HG03045 (cell line): Measurements from ENCODE around the gene FXYD6.

ENCODE experiments used
- ATAC-seq: cut with Tn5 transposase; IDR thresholded peaks from one replicate; pipeline ENCODE4 v1.9.1; 2021; ENCODE audit warnings: mild to moderate bottlenecking, moderate library complexity; ENCODE audit not compliant: unreplicated experiment

The FXYD6 gene

DNA sequence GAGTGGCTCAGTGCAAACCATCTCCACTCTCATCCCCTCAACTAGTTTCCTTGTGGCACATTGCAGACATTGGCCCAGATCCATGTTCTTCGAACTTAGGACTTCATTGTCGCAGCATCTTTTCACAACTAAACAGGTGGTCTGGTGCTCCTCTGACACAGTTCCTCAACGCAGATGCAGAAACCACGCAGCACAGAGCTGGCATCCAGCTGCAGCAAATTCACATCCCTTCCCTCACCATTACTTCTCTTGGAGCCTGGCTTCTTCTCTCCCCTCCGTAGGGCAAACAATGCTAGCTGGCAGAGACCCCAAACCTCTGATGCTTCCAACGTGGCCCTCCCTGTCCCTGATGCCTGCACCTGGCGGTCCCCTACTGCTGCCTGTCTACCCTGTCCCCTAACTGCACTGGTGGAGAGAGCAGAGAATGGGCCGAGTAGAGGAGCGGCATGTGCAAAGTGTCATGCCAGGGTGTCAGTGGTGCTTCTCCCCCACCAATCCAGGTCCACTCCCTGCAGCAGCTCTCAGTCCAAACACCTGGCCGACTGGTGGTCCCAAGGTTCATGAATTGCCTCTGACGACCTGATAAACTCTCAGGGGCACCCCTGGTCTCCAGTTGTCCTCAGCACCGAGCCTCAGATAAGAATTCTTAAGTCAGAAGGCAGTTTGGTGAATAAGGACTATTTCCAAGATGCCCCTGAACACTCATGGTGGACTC lies 34.6 kb upstream of the FXYD6 start:
- no peak for ATAC-seq

DNA sequence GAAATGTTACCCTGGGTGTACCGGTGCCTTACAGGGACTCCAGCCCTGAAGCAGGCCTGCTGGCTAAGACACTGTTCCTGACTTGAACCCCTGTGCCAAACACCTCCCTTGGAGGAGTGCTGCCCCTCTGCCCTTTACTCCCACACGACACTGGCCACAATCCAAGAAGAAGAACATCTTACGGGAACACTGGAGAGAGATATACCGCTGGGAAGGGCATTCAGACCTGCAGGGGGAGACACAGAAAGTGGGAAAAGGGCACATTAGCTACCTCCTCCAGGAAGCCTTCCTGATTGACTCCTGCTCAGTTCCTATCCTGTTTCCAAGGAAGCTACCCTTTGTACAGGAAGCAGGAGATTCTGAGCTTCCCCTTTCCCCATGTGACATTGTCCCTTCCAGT lies 34.1 kb upstream of the FXYD6 start:
- ATAC-seq: no peak

DNA sequence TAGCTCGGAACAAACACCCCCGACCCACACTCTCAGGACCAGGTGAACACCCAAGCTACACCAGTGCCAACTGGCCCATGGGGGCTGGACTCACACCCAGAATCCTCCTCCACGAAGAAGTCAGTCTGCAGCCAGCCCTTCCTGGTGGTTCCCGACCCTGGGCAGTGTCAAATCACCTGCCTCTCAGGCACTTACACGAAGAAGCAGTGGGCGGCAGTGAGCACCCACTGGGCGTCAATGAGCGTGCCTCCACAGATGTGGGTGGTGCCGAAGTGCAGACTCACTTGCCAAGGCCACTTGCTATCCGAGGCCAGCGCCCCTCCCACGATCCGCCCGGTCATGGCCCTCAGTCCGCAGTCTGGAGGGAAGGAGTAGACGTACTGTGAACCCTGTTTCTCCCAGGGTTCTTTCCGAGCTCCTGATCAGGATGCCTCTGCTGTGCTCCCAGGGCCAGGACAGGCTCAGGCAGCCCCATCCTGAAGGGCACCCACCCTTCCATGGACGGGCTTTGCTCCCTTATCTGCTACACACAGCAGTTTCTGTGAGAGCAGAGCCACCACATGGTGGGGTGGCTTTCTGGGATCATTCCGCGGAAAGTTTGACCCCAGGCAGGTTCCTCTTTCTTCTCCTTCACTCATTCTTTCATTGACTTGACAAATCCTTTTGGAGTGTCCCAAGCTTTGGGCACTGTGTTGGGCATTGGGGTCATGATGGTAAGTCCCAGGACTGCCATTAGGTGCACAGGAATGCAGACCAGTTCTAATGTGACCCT lies 33.3 kb upstream of the FXYD6 start:
- no peak for ATAC-seq

DNA sequence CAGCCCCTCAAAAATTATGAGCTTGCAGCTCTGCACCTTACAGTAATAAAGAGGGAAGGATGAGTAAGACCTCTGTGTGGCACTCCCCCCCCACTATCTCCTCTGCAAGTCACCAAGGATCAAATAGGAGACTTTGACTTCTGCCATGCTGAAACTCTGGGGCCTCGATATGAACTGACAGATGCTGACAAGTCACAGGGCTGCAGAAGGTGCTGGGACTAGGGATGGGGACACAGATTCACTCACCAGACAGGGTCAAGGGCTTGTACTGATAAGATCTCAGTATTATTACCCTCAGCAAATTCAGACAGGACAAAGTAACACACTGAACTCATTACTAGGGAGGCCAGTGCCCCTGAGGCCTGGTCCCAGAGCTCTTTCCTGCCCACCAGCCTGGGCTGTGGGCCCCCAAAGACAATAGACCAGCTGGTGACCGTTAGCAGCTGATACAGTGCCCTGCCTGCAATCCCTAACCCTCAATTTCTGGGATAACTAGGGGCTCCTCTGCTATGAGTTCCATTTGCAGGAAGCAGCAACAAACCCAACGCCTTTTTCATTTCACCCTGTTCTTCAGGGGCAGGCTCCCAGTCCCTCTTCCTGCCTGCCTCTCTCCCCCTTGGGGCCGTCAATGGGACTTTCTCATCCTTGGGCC lies 32.6 kb upstream of the FXYD6 start:
- ATAC-seq: no peak

DNA sequence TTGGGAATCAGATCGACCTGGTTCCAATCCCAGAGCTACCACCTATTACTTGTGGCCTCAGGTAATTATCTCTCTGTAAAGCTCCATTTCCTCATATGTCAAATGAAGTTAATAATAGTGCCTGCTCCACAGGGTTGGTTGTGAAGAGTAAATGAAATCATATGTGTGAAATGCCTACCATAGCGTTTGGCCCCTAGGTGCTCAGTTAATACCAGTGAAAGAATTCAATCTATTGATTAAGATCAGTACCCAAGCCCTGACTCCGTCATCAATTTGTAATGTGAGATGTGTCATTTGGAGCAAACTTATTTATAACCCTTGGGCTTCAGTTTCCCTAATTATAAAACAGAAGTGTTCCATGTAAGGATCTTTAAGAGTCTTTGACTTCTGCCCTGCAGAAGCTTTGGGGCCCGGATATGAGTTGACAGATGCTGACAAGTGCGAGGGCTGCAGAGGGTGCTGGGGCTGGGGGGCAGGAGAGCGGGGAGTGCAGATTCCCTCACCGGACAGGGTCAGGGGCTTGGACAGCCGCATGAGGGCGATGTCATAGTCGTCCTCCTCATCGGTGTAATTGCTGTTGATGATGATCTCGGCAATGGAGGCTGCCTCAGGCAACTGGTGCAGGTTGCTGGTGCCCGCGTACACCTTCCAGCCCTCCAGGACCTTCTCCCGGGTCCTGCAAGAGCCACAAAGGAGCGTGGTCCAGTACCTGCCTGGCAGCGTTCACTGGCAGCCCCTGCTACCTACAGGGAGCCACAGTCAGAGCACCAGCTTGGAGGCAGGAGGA lies 31.8 kb upstream of the FXYD6 start:
- ATAC-seq: no peak

DNA sequence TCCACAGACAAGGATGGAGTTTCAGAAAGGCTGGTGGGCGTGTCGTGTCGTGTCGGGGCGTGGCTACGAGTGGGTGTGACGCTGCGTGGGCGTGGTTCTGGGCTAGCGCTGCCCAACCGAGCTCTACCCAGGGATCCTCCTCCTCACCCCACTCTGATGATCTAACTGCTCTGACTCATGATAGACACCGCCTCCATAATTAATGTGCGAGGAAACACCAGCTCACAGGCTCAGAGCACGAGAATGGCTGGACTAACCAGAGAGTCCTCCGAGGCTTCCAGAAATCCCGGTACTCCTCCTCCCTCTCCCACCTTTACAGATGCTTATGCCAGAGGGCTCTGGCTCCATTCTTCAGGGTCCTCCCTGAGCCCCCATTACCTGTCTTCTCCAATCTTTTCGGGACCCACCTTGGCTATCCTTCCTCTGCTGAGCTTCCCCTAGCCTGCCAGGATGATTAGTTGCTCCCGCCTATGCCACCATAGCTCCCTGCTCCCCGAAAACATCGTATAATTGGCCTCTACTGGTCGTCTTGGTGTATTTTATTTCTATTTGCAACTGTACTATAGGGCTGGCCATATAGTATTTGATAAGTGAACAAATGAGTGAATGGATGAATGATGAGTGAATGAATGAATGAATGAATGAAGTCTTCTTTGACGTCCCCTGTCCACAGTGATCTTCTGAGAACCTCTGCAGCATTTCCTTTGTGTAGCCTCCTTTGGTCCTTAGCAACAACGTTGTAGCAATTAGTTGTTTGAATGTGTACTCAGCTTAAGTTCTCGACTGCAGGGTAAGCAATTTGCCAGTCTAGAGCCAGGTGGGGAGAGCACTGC lies 31.0 kb upstream of the FXYD6 start:
- no peak for ATAC-seq

DNA sequence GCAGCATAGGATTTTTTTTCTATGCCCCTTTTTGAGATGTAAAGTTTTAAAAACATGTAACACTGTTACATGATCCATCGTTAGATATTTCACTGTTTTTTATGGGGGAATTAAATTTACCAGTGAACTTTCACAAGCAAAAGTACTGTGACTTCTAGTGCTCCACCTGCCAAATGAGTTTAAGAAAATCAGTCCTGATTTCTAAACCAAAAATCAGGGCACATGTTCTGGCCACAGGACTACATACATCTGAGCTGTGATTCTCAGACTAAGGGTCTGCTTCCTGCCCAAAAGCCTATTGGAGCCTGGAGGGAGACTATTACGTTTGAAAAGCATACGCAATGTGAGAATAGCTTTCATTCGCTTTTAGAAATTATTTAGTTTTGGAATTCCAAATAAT lies 30.3 kb upstream of the FXYD6 start:
- no peak for ATAC-seq

DNA sequence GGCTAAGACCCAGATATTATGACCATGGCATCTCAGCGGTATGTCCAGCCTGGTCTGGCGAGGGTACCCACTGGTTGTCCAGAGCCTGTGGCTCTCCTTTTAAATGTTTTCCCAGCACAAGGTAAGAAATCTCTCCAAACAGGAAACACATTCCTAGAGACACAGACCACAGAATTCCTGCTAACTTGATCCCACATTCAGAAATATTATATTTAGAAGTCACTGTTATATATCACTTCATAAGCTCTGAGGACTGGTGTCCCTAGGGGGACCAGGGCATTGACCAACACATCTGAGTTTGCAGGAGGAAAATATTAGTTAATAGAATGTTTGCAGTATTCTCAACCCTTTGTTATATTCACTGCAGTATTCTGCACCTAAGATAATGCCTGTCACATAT lies 29.7 kb upstream of the FXYD6 start:
- ATAC-seq: no peak

DNA sequence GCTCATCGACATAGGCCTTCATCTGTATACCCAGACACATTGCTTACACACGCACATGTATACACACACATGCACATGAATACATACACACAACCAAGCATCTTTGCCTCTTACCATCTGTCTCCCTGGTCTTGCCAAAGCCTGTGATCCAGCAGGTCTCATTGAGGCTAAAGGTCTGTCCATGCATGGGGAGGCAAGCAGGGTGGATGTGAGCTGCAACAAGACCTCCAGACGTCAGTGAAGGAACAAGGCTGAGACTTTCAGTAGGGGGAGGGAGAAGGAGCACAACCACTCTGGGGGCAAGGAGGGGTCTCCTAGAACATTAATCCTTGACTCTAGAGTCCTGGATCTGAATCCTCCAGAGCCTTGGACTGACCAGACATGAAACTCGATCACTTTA lies 29.1 kb upstream of the FXYD6 start:
- no peak for ATAC-seq

DNA sequence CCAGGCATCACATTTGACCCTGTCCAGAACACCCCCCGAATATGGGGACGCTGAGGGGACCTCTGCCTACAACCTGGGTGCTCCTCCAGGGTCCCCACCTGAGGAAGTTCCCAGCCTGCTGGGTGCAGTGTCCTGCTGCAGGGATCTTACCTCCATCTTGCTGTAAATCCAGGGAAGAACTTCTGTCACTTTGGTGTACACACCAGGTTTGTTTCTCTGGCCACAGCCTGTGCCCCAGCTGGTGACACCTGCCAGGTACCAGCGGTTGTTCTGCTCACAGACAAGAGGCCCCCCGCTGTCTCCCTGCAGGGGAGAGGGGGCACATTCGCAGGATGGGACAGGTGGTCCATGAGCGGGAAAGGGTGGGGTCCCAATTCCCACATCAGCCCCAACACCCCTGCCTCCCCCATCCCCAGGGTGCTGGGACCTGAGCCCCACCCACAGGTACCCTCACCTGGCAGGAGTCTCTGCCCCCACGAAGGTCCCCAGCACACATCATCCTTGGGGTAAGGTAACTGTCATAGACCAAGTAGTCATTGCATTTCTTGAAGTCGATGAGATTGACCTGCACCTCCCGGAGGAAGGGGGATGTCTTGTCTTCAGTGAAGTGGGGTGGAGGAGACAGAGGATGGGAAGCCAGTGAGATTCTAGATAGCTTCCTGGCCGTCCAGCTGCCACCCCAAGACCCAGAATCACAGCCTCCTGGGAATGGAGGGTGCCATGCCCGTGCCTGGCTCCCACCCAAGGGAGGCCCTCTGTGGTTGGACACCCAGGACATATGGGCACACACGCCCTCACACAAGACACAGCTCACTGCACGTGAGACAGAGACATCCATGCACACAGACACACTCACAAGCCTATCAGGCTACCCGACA lies 27.3 kb upstream of the FXYD6 start:
- no peak for ATAC-seq

DNA sequence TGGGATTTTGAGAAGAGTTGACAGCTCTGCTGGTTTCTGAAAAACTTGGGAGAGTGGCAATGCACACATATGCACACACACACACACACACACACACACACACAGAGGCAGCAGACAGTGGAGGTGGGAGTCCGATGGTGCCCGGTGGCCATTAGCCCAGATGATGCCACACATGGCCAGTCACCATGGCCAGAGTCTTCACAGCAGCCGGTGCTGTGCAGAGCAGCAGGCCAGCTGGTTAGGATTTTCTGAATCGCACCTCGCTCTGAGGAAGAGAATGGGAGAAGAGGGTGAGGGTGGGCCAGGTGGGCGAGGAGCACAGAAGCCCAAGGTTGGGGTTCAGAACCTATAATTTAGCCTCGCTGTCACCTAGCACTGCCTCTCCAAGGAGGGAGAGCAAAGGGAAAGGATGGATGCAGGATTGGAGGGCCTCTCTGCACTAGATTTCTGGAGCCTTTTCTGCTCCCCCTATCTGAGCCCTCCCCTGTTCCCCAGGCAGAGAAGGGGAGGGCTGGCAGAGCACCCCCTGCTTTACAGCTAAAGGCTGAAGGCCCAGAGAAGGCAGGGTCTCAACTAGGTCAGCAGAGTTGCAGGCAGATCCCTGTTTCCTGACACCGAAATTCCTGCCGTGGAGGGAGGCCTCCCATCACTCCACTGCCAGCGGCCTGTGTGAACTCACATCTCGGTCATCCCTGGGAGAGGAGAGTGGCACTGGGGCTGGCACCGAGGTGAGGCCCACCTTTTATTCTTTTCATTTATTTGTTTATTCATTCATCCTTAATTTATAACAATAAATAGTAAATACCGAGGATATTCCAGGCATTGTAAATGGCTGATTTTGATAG lies 25.8 kb upstream of the FXYD6 start:
- no peak for ATAC-seq

DNA sequence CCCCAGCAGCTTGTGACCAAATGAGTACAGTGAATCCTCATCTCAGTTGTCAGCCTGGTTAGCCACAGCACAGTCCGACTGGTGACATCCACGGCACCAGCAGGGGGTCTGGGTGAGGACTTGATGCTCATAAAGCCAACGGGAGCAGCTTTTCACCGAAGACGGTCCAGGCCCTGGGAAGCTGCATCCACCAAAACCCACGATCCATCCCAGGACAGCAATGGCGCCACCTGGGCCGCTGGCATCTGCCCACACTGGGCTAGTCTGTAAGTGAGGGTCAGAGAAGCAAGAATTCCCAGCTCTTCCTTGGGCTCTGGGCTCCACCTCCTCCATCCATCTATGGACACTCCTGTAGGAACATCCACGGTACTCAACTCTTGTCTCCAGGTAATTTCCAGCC lies 25.1 kb upstream of the FXYD6 start:
- no peak for ATAC-seq

DNA sequence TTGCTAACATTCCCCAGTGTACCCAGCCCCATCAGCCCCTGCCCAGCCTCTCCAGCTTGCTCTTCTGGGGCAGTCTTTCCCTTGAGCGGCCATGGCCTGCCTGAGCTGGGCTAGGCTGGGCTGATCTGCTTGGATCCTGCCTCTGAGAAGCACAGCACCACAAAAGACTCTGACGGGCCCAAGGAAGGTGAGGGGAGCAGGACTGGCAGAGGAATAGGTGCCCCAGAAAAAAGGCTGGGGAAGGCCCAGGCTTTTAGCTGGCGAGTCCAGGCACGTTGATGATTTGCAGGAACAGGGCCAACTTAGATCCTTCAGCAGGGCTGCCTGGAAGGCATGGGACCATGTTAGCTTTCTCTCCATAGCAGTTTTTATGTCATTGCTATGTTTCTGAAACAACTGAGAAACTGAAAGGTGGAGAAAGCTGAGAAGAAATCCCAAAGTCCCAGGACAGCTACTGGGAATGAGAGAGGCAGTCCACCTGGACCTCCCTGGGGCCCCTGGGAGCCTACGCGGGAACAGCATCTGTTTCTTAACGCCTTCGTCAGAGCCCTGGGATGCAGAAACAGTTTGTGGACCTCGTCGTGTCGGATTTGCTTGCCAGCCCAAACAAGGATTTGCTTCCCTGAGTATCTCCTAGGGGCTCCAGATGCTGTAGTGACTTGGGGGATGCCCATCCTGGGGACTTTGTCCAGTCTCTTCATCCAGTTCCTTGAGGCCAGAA lies 24.4 kb upstream of the FXYD6 start:
- no peak for ATAC-seq

DNA sequence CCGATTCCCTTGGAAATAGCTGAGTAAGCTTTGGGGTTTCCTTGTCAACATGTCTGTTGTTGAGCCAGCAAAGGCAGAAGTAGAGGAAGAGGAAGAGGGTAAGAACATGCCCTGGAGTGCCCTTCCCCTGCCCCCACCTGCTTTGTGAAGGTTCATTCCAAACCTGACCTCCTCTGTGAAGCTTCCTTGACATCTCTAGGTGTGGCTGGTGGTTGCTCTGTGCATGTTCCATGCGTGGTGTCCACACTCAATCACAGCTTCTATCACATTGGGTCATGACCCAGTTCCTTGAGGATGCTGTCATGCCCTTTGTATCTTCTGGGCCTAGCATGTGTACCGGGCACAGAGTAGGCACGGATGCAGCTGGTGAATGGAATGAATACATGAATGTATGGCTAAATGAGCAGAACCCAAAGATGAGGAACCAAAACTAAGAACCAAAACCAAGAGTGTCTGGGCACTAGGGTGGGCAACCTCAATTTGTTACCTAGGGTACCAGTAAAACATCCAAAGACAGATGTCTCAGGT lies 23.7 kb upstream of the FXYD6 start:
- ATAC-seq: no peak

DNA sequence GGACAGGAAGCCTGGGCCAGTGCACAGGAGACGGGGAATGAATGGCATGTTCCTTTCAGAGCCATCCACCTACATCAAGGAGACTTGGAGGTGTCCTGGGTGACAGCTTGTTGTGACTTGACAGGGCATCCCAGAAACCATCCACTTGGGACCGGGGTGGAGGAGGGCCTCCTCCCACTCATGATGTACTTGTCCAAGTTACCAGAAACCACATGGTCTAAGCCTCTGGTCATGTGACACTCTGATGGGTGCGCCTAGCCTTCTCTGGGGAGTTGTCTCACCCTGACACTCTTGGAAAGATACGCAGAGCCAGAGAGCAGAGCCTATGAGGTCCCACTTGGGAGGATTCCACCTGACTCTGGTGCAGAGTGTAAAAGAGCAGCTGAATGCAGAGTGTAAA lies 21.6 kb upstream of the FXYD6 start:
- no peak for ATAC-seq

DNA sequence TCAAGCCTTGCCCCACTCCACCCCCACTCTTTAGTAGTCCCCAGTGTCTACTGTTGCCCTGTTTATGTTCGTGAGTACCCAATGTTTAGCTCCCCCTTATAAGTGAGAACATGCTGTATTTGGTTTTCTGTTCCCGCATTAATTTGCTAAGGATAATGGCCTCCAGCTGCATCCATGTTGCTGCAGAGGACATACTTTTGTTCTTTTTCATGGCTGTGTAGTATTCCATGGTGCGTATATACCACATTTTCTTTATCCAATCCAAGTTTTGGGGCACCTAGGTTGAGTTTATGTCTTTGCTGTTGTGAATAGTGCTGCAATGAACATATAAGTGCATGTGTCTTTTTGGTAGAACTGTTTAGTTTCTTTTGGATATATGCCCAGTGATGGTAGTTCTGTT lies 16.2 kb upstream of the FXYD6 start:
- no peak for ATAC-seq

DNA sequence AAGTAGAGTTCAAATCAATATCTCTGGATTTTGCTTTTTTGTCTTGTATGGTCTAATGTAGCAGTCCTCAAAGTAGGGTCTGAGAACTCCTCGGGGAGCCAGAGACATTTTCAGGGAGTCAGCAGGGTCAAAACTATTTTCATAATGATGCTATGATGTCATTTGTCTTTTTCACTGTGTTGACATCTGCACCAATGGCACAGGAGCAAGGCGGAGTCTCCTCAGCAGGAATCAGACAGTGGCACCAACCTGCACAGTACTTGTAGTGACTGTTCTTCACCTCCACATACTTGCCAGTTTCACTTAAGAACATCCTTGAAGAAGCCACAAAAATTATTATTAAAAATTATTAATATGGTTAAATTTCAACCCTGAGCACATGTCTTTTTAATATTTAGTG lies 14.9 kb upstream of the FXYD6 start:
- no peak for ATAC-seq

DNA sequence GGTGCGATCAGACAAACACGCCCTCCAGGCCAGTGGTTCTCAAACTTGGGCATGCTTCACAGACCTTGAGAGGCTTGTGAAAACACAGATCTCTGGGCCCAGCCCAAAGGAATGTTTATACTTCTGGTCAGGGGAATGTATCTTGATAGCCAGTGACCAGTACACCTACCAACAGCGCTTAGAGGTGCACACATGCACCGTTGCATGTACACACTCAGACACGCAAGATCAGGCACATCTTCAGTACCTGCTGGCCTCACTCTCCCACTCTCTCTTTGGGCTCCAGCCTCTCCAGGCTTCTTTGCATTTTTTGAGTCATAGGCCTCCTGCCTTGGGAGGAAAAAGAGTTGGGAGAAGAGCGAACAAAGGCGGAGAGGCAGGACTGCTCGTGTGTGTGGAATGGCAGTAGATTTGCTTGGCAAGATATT lies 11.7 kb upstream of the FXYD6 start:
- no peak for ATAC-seq
